SKM-1 treated with dmso at 0.1 percent for 144 hours (cell line): ENCODE data around the gene FAM53B.

Experiments used
- DNase-seq: peaks from one replicate; lab custom pipeline; 2025; ENCODE audit not compliant: unreplicated experiment; lab: John Stamatoyannopoulos, UW

Gene FAM53B

GRCh38 chr10:124632064-124632531 lies 112.1 kb downstream of the FAM53B start:
- DNase-seq, result no peak

DNA sequence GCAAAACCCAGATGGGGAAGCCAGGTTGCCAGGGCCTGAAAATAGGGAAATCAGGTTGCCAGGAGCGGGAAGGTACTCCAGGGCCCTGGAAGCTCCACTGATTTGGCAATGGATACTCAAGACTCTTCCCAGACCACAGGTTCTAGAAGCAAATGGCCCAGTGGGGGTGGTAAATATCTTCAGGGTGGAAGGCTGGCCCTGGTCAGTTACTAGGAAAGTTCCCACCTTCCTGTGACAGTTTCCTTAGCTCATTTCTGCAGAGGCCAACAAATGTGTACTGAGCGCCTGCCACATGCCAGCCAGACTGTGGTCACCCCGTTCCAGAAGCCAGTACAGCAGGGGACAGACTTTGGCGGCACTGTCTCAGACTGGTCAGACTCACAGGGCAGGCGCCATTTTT lies 113.6 kb downstream of the FAM53B start:
- no peak for DNase-seq

- no peak for DNase-seq
Observed at GRCh38 chr10:124629842-124630241, 114.3 kb downstream of the FAM53B start.

- no peak for DNase-seq
Observed at GRCh38 chr10:124629415-124629814, 114.8 kb downstream of the FAM53B start.

GRCh38 chr10:124628676-124629021 lies 115.5 kb downstream of the FAM53B start:
- DNase-seq, result no peak

- no peak for DNase-seq
Observed at GRCh38 chr10:124627866-124628675, 116.1 kb downstream of the FAM53B start.

- DNase-seq, result no peak
Observed at GRCh38 chr10:124626759-124627380, 117.3 kb downstream of the FAM53B start.

GRCh38 chr10:124625831-124626238 lies 118.3 kb downstream of the FAM53B start:
- no peak for DNase-seq

DNA sequence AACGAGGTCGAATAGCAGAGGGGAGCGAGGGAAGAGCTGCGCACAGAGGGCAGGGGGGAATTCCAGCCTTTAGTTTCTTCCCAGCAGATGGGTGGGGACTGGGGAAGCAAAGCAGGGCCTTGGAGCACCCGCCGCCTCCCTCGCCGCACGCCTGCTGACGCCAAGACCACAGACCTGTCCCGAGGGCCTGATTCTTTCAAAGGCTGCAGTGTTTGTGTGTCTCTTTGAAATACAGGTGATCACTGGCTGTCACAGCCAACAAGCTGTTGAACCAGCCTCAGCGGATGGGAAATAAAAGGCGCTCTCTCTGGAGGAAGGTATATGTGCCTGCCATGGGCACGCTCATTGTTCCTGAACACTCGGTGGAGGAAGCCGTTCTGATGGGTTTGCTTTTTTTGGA lies 119.3 kb downstream of the FAM53B start:
- no peak for DNase-seq

- DNase-seq, result no peak
Observed at GRCh38 chr10:124624466-124624865, 119.7 kb downstream of the FAM53B start.

DNA sequence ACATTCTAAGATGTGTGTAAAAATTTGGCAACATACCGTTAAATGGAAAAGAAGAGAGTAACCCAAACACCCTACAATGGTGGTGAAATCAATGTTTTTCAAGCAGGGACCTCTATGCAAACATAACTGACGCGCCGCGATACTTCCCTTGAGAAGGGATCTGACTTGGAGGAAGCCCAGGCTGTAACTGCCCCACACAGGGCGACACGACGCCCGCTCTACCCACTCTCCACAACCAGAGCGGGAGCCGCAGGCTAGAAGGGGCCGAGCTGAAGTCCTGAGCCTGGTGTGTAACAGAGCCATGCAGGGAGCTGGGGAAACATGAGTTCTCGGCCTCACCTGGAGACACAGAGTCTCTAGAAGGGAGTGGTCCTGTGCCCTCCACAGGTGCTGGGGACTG lies 120.2 kb downstream of the FAM53B start:
- no peak for DNase-seq

- no peak for DNase-seq
Observed at GRCh38 chr10:124622866-124623536, 121.2 kb downstream of the FAM53B start.

DNA sequence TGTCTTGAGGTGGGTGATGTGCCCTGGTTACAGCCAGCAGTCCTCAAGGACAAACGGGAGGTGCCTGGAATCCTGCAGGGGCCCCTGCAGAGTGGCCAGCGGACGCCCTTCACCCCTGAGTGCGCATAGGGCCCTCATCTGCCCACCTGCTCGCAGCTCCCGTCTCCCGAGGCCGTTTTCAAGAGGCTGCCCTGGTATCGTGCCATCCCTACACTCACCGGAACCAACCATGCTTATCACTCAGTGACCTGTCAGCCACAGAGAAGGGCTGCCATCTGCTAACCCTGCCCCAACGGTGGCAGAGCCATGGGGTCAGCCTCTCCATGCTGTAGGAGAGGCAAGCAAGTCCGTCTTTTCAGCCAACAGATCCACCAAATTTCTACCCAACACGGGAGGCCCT lies 122.0 kb downstream of the FAM53B start:
- no peak for DNase-seq

- DNase-seq, result no peak
Observed at GRCh38 chr10:124621637-124622036, 122.5 kb downstream of the FAM53B start.

- DNase-seq, result no peak
Observed at GRCh38 chr10:124619802-124620490, 124.2 kb downstream of the FAM53B start.

- no peak for DNase-seq
Observed at GRCh38 chr10:124619195-124619594, 125.0 kb downstream of the FAM53B start.

DNA sequence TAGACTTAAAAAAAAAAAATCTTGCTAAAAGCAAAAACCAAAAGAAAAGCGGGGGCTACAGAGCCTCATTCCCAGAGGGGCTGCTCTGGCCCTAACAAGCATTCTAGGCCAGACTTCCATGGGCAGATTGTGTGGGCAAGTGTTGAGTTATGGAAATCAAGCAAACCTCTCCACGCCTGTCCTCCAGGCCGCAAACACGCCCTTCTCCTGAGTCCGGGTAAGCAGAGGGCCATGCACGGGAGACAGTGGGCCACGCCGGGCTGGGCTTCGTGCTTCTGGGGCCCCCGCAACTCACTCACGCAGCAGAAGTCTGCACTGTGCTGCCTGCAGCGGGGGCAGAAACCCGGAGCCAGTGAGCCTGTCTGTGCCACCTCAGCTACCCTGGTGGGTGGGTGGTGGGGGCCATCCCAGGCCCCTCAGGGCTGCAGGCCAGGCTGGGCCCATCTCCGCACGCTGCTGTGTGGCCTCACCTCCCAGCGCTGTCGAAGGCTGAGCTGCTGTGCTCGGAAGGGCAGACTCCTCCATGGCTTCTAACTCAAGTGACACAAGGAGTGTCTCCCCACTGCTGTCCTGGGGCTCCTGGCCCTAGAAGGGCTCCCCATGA lies 125.6 kb downstream of the FAM53B start:
- DNase-seq, result no peak

DNA sequence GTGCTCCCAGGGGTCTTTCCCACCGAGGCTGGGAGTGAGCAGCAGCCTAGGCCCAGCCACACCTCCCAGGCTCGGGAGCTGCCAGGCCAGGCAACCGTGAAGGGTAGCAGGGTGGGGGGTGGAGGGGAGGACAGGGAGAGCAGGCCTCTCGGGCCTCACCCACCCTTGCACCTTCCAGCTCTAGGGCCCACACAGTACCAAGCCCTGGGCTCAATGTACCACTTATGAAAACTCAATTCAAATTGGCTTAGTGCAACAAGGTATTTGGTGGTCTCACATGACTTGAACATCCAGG lies 127.4 kb downstream of the FAM53B start:
- DNase-seq, result no peak

- DNase-seq, result no peak
Observed at GRCh38 chr10:124616040-124616835, 127.9 kb downstream of the FAM53B start.

DNA sequence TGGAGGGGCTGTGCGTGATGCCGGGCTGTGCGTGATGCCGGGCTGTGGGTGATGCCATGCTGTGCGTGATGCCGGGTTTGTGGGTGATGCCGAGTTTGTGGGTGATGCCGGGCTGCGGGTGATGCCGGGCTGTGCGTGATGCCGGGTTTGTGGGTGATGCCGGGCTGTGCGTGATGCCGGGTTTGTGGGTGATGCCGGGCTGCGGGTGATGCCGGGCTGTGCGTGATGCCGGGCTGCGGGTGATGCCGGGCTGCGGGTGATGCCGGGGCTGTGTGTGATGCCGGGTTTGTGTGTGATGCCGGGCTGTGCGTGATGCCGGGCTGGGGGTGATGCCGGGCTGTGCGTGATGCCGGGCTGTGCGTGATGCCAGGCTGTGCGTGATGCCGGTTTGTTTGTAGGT lies 128.9 kb downstream of the FAM53B start:
- no peak for DNase-seq
